Activated naive CD8-positive, alpha-beta T cell treated with anti-CD3 and anti-CD28 coated beads, Interleukin-2, amount 10 ng/mL, durations not matched to agents 7 days and 5 days (primary cell): ENCODE results near the gene SDK2. TPM values are rescaled to one million over a fixed set of nuclear protein-coding genes. Genes with fewer than 3 reads are reported as not detected.
"Not testable (repeated sequence)": the region's sequence is repeated elsewhere in the genome, so short reads cannot be mapped to it uniquely, and the experiment has no call there.

Experiments used
- ATAC-seq: fragments of 150-1000 bp; cut with Tn5 transposase; one replicate; pipeline ENCODE4 v1.10.0; 2021; ENCODE audit warnings: low read depth, moderate library complexity
- POLR2A ChIA-PET: fragments of 350-600 bp; sonication (Branson Sonifier 250); formaldehyde crosslinking; loops from one replicate; lab custom pipeline; 2021; ENCODE audit warnings: antibody characterized with exemption; lab: Charles Lee
- DNase-seq: peaks from one replicate; pipeline ENCODE4 v3.0.0; 2021
- H3K27ac Mint-ChIP-seq: one replicate; pipeline ENCODE4 v1.8.0; 2022; ENCODE audit warnings: mild to moderate bottlenecking, mixed read lengths
- H3K27me3 Mint-ChIP-seq: one replicate; pipeline ENCODE4 v1.8.0; 2022; ENCODE audit warnings: mild to moderate bottlenecking, moderate library complexity, mixed read lengths
- H3K36me3 Mint-ChIP-seq: one replicate; pipeline ENCODE4 v1.8.0; 2021; ENCODE audit warnings: mild to moderate bottlenecking, mixed read lengths
- H3K4me1 Mint-ChIP-seq: one replicate; pipeline ENCODE4 v1.8.0; 2021; ENCODE audit warnings: mixed read lengths
- H3K4me3 Mint-ChIP-seq: one replicate; pipeline ENCODE4 v1.8.0; 2022; ENCODE audit warnings: mild to moderate bottlenecking, moderate library complexity, mixed read lengths
- H3K9me3 Mint-ChIP-seq: one replicate; pipeline ENCODE4 v1.8.0; 2021; ENCODE audit warnings: mixed read lengths
- total RNA-seq, 2 experiments: library from RNA; stranded (reverse); gene quantifications; one replicate each; pipeline ENCODE4 v1.2.3, GENCODE V29; 2021

SDK2 gene
- total RNA-seq, 2 experiments from 2014 or later: 29.3 to 31.1 TPM

DNA sequence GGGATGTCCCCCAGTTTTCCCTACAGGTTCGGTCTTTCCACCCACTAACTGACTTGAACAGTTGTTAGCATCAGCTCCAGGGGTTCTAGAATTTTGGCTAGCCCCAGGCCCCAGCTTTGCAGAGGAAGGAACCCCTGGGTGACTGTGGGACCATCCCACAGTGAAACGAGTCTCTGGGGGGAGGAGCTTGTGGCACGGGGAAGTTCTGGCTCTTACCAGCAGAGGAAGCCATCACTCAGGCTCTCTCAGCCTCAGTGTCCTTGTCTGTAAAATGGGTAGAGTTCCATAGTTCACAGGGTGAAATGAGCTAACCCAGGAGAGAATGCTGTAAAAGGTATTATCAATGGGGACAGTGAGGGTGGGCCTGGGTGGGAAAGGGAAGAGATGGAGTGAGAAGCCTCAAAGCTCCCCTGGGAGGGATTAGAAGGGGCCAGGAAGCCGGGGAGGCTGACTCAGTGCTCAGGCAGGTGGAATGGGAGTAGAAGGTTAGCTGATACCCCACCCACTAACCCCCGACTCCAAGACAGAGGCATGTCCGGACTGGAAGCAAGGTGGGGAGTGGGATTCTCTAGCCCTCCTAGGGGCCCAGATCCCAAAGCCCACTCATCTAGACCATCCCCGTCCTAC, 301.6 kb downstream of the SDK2 start:
- no peaks in the 10 kb centered on the region for H3K9me3 Mint-ChIP-seq
- no peaks in the 10 kb centered on the region for H3K4me1 Mint-ChIP-seq
- H3K27ac Mint-ChIP-seq: no peak overlapping the region
- DNase-seq (no peak), ATAC-seq (no peak)
- POLR2A ChIA-PET: no interaction called here
- H3K4me3 Mint-ChIP-seq: no peak overlapping the region
- H3K27me3 Mint-ChIP-seq: no peaks in the 10 kb centered on the region
- no peaks in the 10 kb centered on the region for H3K36me3 Mint-ChIP-seq

DNA sequence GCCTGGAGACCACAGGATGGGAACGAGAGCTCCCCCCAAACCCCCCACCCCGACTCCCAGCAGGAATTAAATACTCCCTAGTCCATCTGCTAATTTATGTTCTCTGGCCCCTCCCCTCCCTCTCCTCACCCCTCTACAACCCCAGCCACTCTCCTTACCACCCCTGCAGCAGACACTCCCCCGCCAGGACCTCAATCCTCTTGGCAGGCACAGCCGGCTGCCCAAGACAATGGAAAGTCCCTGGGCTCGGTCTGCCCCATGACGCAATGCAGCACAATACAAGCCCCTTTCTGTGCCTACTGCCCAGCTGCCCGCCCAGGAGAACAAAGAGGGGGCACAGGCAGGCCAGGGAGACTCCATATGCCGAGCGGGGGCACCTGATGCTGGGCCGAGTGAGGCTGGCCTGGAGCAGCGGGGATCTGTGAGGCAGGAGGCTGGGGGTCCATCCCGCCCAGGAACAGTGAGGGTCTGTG, 302.2 kb downstream of the SDK2 start:
- no peak overlapping the region for H3K4me3 Mint-ChIP-seq
- H3K36me3 Mint-ChIP-seq: no peaks in the 10 kb centered on the region
- H3K9me3 Mint-ChIP-seq: no peaks in the 10 kb centered on the region
- DNase-seq: no peak
- ATAC-seq: no peak
- H3K27ac Mint-ChIP-seq: no peak overlapping the region
- H3K4me1 Mint-ChIP-seq: no peaks in the 10 kb centered on the region
- POLR2A ChIA-PET: no interaction called here
- no peaks in the 10 kb centered on the region for H3K27me3 Mint-ChIP-seq

DNA sequence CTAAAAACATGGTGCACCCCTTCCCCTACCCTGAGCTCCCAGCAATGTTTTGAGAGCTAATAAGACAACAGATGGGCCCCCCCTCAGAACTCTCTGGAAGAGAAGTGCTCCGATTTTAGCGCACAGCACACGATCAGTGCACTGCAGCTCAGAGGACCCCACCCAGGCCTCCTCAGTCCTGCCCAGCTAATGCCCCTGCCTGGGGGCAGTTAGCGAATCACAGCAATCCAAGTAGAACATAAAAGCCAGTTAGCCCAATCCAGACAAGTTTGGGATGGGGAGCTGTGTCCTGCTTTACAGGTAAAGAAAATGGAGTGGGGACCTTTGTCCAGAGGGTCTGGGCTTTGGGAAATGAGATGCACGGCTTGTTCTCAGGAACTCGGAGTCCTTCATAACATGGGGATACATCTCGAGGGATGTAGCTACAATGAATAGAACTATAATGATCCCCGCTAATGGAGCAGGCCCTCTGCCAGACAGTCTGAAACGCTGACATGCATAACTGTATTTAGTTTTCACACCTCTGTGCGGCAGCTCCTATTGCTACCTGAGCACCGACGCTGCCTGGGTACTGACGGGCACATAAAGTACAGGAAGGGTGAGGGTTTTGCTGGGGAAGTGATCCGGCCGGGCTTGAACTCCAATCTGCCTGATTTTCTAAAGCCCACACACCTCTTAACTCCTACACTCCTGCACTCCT, 302.7 kb downstream of the SDK2 start:
- no peaks in the 10 kb centered on the region for H3K9me3 Mint-ChIP-seq
- no peak for ATAC-seq
- no peaks in the 10 kb centered on the region for H3K27me3 Mint-ChIP-seq
- H3K27ac Mint-ChIP-seq: no peak overlapping the region
- H3K36me3 Mint-ChIP-seq: no peaks in the 10 kb centered on the region
- H3K4me3 Mint-ChIP-seq: no peak overlapping the region
- POLR2A ChIA-PET: interaction anchor here (0.5 kb wide), 1 partner anchor 148 kb away, joined by 4 read pairs; no protein-coding TSS in a partner anchor
- H3K4me1 Mint-ChIP-seq: no peaks in the 10 kb centered on the region
- DNase-seq: no peak

DNA sequence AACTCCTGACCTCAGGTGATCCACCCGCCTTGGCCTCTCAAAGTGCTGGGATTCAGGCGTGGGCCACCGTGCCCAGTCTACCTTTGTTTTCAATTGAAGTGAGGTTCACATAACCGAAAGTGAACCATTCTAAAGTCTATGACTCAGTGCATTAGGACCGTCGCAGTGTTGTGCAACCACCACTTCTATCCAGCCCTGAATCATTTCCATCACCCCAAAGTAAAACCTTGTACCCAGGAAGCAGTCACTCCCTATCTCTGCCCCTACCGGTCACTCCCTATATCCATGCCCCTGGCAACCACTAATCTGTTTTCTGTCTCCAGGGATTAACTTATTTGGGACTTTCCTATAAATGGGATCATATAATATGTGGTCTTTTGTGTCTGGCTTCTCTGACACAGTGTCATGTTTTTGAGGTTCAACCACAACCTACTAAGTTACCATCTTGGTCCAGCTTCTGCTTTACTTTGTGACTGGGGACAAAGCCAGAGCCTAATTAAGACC, 304.1 kb downstream of the SDK2 start:
- POLR2A ChIA-PET: interaction anchor here (0.7 kb wide), 1 partner anchor 51 kb away, joined by 4 read pairs; no protein-coding TSS in a partner anchor
- ATAC-seq (no peak), DNase-seq (no peak)
- Mint-ChIP-seq H3K9me3 (no peaks in the 10 kb centered on the region), H3K36me3 (no peaks in the 10 kb centered on the region), H3K4me1 (no peaks in the 10 kb centered on the region), H3K27me3 (no peaks in the 10 kb centered on the region), H3K4me3 (no peak overlapping the region), H3K27ac (no peak overlapping the region)

DNA sequence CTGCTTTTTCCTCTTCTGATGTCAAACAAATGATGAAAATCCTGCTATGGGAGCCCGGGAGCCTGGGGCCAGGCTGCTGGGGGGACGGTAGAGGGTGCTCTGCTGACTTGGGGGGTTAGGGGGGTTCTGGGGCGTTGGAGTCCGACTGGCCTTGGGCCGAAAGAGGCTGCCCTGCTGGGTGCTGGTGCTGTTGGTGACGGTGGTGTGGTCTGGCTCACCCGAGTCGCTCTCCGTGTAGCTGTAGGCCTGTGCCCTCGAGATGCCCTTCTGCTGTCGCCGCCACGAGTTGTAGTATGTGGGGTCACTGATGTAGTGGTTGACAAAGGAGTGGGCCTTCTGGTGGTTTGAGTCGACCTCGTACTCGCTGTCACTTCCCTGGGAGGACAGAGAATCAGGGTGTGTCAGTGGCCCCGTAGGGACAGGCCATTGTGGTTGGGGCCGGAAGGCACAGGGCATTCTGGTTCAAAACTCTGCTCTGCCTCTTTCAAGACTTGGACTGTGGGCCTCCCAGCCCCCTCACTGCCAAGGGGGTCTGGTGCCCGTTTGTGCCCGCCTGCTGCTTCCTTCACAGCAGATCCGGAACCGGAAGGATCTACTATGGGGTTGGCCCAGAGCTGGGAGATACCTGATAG, 305.6 kb downstream of the SDK2 start:
- H3K4me1 Mint-ChIP-seq: no peaks in the 10 kb centered on the region
- H3K9me3 Mint-ChIP-seq: no peaks in the 10 kb centered on the region
- DNase-seq (no peak), ATAC-seq (no peak)
- no peak overlapping the region for H3K27ac Mint-ChIP-seq
- POLR2A ChIA-PET: interaction anchor here (0.6 kb wide), 1 partner anchor 43 kb away, joined by 6 read pairs; no protein-coding TSS in a partner anchor
- H3K27me3 Mint-ChIP-seq: no peaks in the 10 kb centered on the region
- H3K36me3 Mint-ChIP-seq: no peaks in the 10 kb centered on the region
- no peak overlapping the region for H3K4me3 Mint-ChIP-seq

DNA sequence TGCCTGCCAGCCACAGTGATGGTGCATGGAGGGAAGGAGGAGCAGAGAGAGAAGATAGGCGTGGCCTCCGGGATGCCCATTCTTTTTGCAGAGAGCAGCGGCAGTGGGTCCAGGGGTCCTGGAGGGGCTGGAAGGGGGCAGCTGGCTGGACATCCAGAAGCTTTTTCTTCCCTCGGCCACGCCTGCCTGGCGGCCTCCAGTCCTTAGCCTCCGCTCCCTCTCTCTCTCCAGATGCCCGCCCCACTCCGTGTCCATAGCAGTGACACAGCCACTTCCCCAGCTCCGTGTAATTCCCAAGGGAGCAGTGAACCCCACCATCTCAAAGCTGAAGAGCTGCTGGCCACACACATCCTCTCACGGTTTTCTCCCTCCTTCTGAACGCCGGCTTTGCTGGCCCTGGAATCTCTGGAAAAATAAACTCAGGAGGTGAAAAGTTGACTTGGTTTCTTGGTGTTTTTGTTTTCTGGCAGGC, 306.2 kb downstream of the SDK2 start:
- ATAC-seq (no peak), DNase-seq (no peak)
- Mint-ChIP-seq H3K9me3 (no peaks in the 10 kb centered on the region), H3K4me3 (no peak overlapping the region), H3K27me3 (no peaks in the 10 kb centered on the region), H3K36me3 (no peaks in the 10 kb centered on the region), H3K4me1 (no peaks in the 10 kb centered on the region), H3K27ac (no peak overlapping the region)
- POLR2A ChIA-PET: no interaction called here

DNA sequence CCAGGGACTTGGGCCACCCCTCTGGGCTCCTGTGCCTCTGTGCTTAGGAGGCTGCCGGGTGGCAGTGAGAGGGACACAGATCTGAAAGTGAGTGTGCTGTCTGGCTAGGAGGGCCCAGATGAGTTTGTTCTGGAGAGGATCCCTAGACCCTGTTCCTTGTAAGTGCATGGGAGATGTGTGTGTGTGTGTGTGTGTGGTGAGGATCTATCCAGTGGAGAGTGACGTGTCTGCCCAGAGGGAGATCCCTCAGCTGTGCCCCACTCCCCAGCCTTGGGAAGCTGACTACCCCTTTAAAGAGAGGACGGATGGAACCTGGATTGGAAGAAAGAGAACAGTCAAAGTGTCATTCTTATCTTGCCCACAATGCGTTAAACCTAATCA, 306.9 kb downstream of the SDK2 start:
- no peak for DNase-seq
- no peaks in the 10 kb centered on the region for H3K4me1 Mint-ChIP-seq
- POLR2A ChIA-PET: no interaction called here
- H3K27ac Mint-ChIP-seq: no peak overlapping the region
- ATAC-seq: no peak
- no peaks in the 10 kb centered on the region for H3K36me3 Mint-ChIP-seq
- no peaks in the 10 kb centered on the region for H3K9me3 Mint-ChIP-seq
- no peaks in the 10 kb centered on the region for H3K27me3 Mint-ChIP-seq
- H3K4me3 Mint-ChIP-seq: no peak overlapping the region

DNA sequence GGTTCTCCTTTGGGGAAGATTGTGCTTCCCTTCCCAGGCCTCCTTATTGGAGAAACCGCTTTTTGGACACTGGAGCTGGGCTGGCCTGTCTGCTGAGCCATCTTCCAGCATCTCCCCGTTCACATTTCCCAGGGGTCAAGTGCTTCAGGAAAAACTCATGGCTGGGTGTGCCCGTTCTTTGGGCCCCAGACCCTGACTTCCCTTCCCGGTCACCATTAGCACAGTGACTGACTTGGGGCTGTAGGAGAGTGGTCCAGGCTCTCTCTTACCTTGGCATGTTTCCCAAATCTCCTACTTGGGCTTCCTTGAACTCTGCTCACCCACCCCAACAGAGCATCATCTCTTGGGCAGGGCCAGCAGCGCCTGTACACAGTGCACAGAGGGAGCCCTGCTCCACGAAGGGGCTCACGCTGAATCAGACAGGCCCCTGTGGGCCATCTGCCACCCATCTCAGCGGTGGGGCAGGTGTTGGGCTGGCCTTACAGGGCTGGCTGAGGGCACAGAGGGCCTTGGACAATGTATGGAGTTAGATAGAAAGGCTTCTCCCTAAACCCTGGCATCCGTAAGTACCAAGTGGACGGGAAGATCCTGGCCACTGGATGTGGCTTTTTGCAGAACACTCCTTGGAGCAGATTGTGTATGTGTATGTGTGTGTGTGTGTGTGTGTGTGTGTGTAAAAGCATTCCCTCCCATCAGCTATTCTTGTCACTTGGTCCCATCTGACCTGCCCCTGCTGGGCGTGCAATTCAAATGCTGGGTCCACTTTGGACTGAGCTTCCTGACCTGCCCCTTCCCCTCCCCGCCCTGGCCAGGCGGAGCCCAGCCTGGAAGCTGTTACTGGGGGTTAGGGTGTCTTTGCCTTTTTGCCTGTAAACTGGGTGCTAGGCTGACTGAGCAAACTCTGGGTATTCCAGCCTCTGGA, 307.6 kb downstream of the SDK2 start:
- no peaks in the 10 kb centered on the region for H3K27me3 Mint-ChIP-seq
- no peaks in the 10 kb centered on the region for H3K9me3 Mint-ChIP-seq
- ATAC-seq (peak; percentile 19), DNase-seq (no peak)
- no peaks in the 10 kb centered on the region for H3K4me1 Mint-ChIP-seq
- H3K4me3 Mint-ChIP-seq: no peak overlapping the region
- H3K36me3 Mint-ChIP-seq: no peaks in the 10 kb centered on the region
- no peak overlapping the region for H3K27ac Mint-ChIP-seq
- POLR2A ChIA-PET: no interaction called here

DNA sequence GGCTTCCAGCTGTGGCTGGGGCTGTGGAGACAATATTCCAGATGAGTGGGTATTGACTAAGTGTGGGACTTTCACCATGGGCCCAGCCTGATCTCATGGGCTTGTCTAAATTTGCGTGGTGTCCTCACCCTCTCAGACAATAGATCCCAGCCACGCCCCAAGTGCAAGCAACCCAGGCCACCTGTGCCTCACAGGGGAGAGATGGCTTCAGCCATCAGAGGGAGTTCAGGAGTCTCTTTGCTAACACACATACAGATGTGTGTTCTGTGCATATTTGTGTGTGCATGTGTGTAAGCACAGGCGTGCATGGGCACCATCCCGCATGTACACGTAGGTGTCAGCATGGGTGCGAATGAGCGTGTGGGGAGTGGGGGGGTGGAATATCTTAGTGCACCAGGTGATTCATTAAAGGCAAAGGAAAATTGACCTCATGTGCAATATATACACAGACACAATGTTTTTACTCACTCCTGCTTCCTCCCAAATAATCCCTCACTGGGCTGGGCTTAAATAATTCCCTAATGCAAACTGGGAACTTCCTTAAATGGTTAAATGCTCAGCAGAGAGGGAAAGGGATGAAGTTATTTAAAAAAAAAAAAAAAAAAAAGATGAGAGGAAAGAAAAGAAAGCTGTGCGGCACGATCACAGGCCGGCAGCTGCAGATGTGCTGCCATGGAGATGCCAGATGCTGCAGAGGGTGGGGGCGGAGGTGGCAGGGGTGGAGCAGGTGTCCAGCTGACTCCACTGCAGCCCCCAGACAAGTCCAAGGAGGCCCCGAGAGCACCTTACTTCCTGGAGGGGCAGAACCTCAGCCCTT, 308.4 kb downstream of the SDK2 start:
- peaks cover 2% of the 10 kb centered on the region for H3K27me3 Mint-ChIP-seq
- H3K36me3 Mint-ChIP-seq: no peaks in the 10 kb centered on the region
- no peak overlapping the region for H3K27ac Mint-ChIP-seq
- no peak overlapping the region for H3K4me3 Mint-ChIP-seq
- ATAC-seq (no peak), DNase-seq (no peak)
- POLR2A ChIA-PET: no interaction called here
- no peaks in the 10 kb centered on the region for H3K9me3 Mint-ChIP-seq
- no peaks in the 10 kb centered on the region for H3K4me1 Mint-ChIP-seq

DNA sequence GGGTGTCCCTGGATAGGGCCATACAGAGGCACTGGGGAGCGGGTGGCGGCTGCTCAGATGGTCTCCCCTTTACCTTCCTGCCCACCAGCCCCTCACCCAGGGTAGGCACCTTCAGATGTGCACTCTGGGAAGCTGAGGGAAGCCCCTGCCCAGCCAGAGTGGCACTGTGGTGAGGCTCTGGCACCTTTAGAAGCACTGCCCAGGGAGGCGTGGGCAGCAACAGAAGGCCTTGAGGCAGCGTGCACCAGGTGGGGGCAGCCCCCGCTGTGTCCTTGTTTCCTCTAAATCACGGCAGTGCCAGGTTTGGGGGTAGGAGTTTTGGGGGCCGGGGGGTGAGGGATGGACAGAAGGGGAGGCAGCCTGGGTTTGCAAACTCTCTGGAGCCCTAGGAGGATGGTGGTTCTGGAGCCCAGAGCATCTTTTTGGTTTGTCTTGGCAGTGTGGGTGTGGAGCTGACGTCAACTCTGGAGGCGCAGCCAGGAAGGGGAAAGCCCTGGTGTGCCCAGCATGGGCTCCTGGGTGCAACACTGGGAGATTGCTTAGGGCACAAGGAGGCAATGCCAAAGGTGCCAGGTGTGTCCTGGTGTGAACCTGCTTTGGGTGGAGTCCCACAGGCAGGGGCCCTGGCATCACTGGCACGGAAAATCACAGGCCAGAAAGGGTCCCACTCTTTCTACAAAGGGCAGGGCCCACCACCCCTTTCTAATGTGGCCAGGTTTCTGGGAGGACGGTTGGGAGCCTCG, 309.3 kb downstream of the SDK2 start:
- POLR2A ChIA-PET: no interaction called here
- ATAC-seq (no peak), DNase-seq (no peak)
- Mint-ChIP-seq H3K4me1 (no peaks in the 10 kb centered on the region), H3K9me3 (no peaks in the 10 kb centered on the region), H3K4me3 (no peak overlapping the region), H3K27me3 (peaks cover 2% of the 10 kb centered on the region), H3K36me3 (no peaks in the 10 kb centered on the region), H3K27ac (no peak overlapping the region)

DNA sequence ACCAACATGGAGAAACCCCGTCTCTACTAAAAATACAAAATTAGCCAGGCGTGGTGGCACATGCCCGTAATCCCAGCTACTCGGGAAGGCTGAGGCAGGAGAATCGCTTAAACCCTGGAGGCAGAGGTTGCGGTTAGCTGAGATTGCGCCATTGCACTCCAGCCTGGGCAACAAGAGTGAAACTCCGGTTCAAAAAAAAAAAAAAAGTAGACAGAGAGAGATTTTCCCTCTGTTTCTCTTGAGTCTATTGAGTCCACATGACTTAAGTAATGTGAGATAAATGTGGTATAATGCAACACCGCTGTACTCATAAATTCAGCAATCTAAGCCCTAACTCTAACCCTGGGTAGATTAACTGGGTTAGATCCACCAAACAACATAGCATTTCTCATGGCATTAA, 310.8 kb downstream of the SDK2 start:
- DNase-seq, ATAC-seq, H3K36me3 Mint-ChIP-seq, H3K4me1 Mint-ChIP-seq, H3K4me3 Mint-ChIP-seq, H3K27ac Mint-ChIP-seq, H3K9me3 Mint-ChIP-seq, H3K27me3 Mint-ChIP-seq, POLR2A ChIA-PET: not testable (repeated sequence)

DNA sequence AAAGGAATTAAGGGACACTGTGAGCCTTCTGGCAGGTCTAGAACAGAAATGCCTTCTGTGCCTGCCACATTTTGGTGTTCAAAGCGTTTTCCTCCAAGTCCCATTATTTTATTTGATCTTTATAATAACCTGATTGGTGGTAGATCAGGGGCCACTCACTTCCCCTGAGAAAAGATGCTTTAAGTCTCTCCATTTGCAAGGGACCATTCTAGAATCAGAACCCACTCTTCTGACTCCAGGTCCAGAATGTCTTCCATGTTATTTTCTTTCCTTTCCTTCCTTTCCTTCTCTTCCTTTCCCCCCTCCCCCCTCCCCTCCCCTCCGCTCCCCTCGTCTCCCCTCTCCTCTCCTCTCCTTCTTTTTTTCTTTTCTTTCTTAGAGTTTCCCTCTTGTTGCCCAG, 313.2 kb downstream of the SDK2 start:
- Mint-ChIP-seq H3K4me1 (no peaks in the 10 kb centered on the region), H3K4me3 (no peak overlapping the region), H3K27ac (no peak overlapping the region), H3K36me3 (no peaks in the 10 kb centered on the region), H3K27me3 (peaks cover 2% of the 10 kb centered on the region), H3K9me3 (no peaks in the 10 kb centered on the region)
- DNase-seq: no peak
- ATAC-seq: no peak
- POLR2A ChIA-PET: interaction anchor here (0.6 kb wide), 2 partner anchors 12 to 13 kb away, joined by 4 read pairs; no protein-coding TSS in a partner anchor
